Right lobe of liver (tissue), 6 donors: ENCODE measurements around the gene TMEM225B. TPM values are rescaled to one million over a fixed set of nuclear protein-coding genes. Genes with fewer than 3 reads are reported as not detected.
A peak's percentile ranks its signal among the peaks of the same experiment; 100 is the strongest.

Experiments used
- ATAC-seq, 4 donors: fragments of 200-7000 bp; cut with Tn5 transposase; one replicate each; pipeline ENCODE4 v1.9.1; 2020; ENCODE audit warnings: mild to moderate bottlenecking in 4 of 4, moderate library complexity in 4 of 4
- DNase-seq, 3 donors: peaks; one replicate each; pipeline ENCODE4 v3.0.0-alpha.2; 2020
- H3K27ac ChIP-seq, 3 donors: fragments of 200-600 bp; one replicate each; pipeline ENCODE4 v1.8.0; 2022
- H3K27me3 ChIP-seq, 2 donors: fragments of 200-600 bp; one replicate each; pipeline ENCODE4 v1.8.0; 2022
- H3K36me3 ChIP-seq, 4 donors: fragments of 200-600 bp; sonication (generic) in 1 of 4; one replicate each; pipeline versions ENCODE4 v1.5.1 to v1.8.0; 2017 to 2022; ENCODE audit warnings: control low read depth in 1 of 4
- H3K4me1 ChIP-seq, 4 donors: fragments of 200-600 bp; sonication (generic) in 1 of 4; one replicate each; pipeline versions ENCODE4 v1.5.1 to v1.8.0; 2017 to 2022; ENCODE audit warnings: control low read depth in 1 of 4
- H3K4me3 ChIP-seq, 3 donors: fragments of 200-600 bp; one replicate each; pipeline ENCODE4 v1.8.0; 2022
- H3K9me3 ChIP-seq, 4 donors: fragments of 200-600 bp; sonication (generic) in 1 of 4; one replicate each; pipeline versions ENCODE4 v1.5.1 to v1.8.0; 2017 to 2022; ENCODE audit warnings: control low read depth in 1 of 4
- CTCF ChIP-seq, 4 donors: fragments of 200-600 bp in 3 of 4; fragments of 450-650 bp in 1 of 4; IDR thresholded peaks; one replicate each; pipeline versions ENCODE4 v1.5.1 to v1.8.0; 2016 to 2022; ENCODE audit warnings: antibody characterized with exemption in 4 of 4, mild to moderate bottlenecking in 2 of 4
- POLR2A ChIP-seq: fragments of 450-650 bp; IDR thresholded peaks from one replicate; pipeline ENCODE4 v1.6.1; 2017; ENCODE audit warnings: antibody characterized with exemption, mild to moderate bottlenecking
- WGBS: methylation state at CpG from one replicate; pipeline ENCODE4 v1.1.6; 2018; ENCODE audit warnings: low coverage, low lambda C conversion rate; ENCODE audit not compliant: insufficient coverage; ENCODE audit errors: missing lambda C conversion rate; 5-methylcytosine and 5-hydroxymethylcytosine counted together
- intact Hi-C, 2 donors: fragments of 100-400 bp; cut with DNase I; formaldehyde crosslinking; loops; one replicate each; pipeline versions ENCODE4 v1.11.2 to v1.14.1; 2022
- total RNA-seq, 6 experiments: library from RNA; depleted of rRNA in 2 of 6; stranded (reverse); fragments of >200 nt in 2 of 6; fragmentation: NEBNext Ultra II Directional in 3 of 6; extraction: Animal tissue kit (Norgen Biotek cat#: 25700) in 3 of 6; gene quantifications; one replicate each; pipeline versions ENCODE4 v1.1.0 to v1.2.4, GENCODE V29; 2016 to 2023
- donor health status: DM: no; HTN: yes; CAD: no.
- donor health status: DM: no; HTN: no; CAD: no.
- donor health status: DM: no; HTN: no; CAD: no.
- donor health status: DM: no; HTN: yes; CAD: no.
- donor health status: DM: no; HTN: yes; CAD: no.

TMEM225B gene
- total RNA-seq, 6 experiments from 2014 or later: 0.25 to 1.4 (median 0.29) TPM; not detected in 2

GRCh38 chr7:99614495-99614894 lies 16.4 kb downstream of the TMEM225B start:
- H3K9me3 ChIP-seq: no peaks in the 10 kb centered on the region
- H3K4me1 ChIP-seq: peaks cover 0 to 13% (median 6%) of the 10 kb centered on the region in 4 donors
- DNase-seq (no peak), ATAC-seq (no peak)
- intact Hi-C loops: no loop called here
- H3K36me3 ChIP-seq: peaks cover 0 to 11% (median 6%) of the 10 kb centered on the region in 4 donors
- 59% methylated on average over 3 of the region's 3 CpGs for WGBS
- H3K4me3 ChIP-seq: no peak overlapping the region
- TF ChIP-seq CTCF (IDR thresholded peaks at IDR 0.05) (no peak), POLR2A (no peak)
- H3K27ac ChIP-seq: no peak overlapping the region
- H3K27me3 ChIP-seq: no peaks in the 10 kb centered on the region

GRCh38 chr7:99615989-99616358 lies 17.9 kb downstream of the TMEM225B start:
- Histone ChIP-seq H3K4me1 (peaks cover 0 to 13% (median 6%) of the 10 kb centered on the region in 4 donors), H3K27ac (peak overlapping the region in 1 of 3 donors; percentile 72), H3K4me3 (peak overlapping the region; percentile 87 to 96 (median 93)), H3K9me3 (no peaks in the 10 kb centered on the region), H3K36me3 (peaks cover 0 to 26% (median 14%) of the 10 kb centered on the region in 4 donors), H3K27me3 (no peaks in the 10 kb centered on the region)
- 90% methylated on average over 4 of the region's 5 CpGs for WGBS
- no peak for TF ChIP-seq CTCF (IDR thresholded peaks at IDR 0.05)
- intact Hi-C loops: no loop called here
- no peak for DNase-seq
- no peak for ATAC-seq

GRCh38 chr7:99616359-99617191 lies 18.5 kb downstream of the TMEM225B start, which contains the start of gene ZSCAN25:
TSS of gene ZSCAN25 (plus strand) at chr7:99616946. CDS start at chr7:99619607, 2,661 bp downstream.
- peak within 1 kb of the TSS; percentile 41 to 72 (median 61) for H3K27ac ChIP-seq
- H3K4me1 ChIP-seq: peaks cover 0 to 13% (median 6%) of the 10 kb centered on the region in 4 donors
- TF ChIP-seq POLR2A (peak; percentile 67), CTCF (IDR thresholded peaks at IDR 0.05) (peak; percentile 25 to 45 (median 38))
- DNase-seq (peak; percentile 87 to 92 (median 91)), ATAC-seq (peak; percentile 97 to 98 (median 98))
- H3K36me3 ChIP-seq: peaks cover 0 to 32% (median 19%) of the 10 kb centered on the region in 4 donors
- intact Hi-C loops: no loop called here
- H3K27me3 ChIP-seq: no peaks in the 10 kb centered on the region
- H3K9me3 ChIP-seq: no peaks in the 10 kb centered on the region
- H3K4me3 ChIP-seq: peak within 1 kb of the TSS; percentile 87 to 96 (median 93)
- 0% methylated on average over 15 of the region's 60 CpGs for WGBS

- intact Hi-C loops: no loop called here
- no peak for ATAC-seq
- no peak for DNase-seq
- Histone ChIP-seq H3K9me3 (no peaks in the 10 kb centered on the region), H3K4me3 (peak overlapping the region; percentile 87 to 96 (median 93)), H3K36me3 (peaks cover under 1 to 39% (median 22%) of the 10 kb centered on the region in 4 donors), H3K27ac (peak overlapping the region; percentile 41 to 72 (median 61)), H3K27me3 (no peaks in the 10 kb centered on the region), H3K4me1 (peaks cover 0 to 13% (median 6%) of the 10 kb centered on the region in 4 donors)
- TF ChIP-seq CTCF (IDR thresholded peaks at IDR 0.05) (no peak), POLR2A (no peak)
- 12% methylated on average over 12 of the region's 22 CpGs for WGBS
These were observed 19.2 kb downstream of the TMEM225B start for GRCh38 chr7:99617192-99617781.
